KMS-11 (cell line): ENCODE results near the gene CKAP5.
"Not testable (repeated sequence)": the region's sequence is repeated elsewhere in the genome, so short reads cannot be mapped to it uniquely, and the experiment has no call there.

ENCODE experiments used
- H2AFZ ChIP-seq: fragments of 200-600 bp; sonication (generic); 2 replicates; pipeline ENCODE4 v1.6.1; 2016; ENCODE audit warnings: antibody characterized with exemption, mixed run types, low read depth
- H3K27ac ChIP-seq: fragments of 200-600 bp; sonication (generic); 2 replicates; pipeline ENCODE4 v1.6.1; 2016; ENCODE audit warnings: mild to moderate bottlenecking, mixed run types
- H3K27me3 ChIP-seq: fragments of 200-600 bp; sonication (generic); 2 replicates; pipeline ENCODE4 v1.6.1; 2017; ENCODE audit warnings: mild to moderate bottlenecking, low read depth, mixed run types, moderate library complexity; ENCODE audit not compliant: insufficient read depth
- H3K36me3 ChIP-seq: fragments of 200-600 bp; sonication (generic); 2 replicates; pipeline ENCODE4 v1.6.1; 2017; ENCODE audit warnings: mild to moderate bottlenecking, mixed run types; ENCODE audit not compliant: insufficient read depth
- H3K4me1 ChIP-seq: fragments of 200-600 bp; sonication (generic); 2 replicates; pipeline ENCODE4 v1.6.1; 2016; ENCODE audit warnings: mild to moderate bottlenecking, low read depth, mixed run types; ENCODE audit not compliant: poor library complexity, severe bottlenecking
- H3K4me2 ChIP-seq: fragments of 200-600 bp; sonication (generic); 2 replicates; pipeline ENCODE4 v1.7.0; 2016; ENCODE audit warnings: mild to moderate bottlenecking, mixed run types
- H3K4me3 ChIP-seq: fragments of 200-600 bp; sonication (generic); IDR thresholded peaks from 2 replicates; pipeline ENCODE4 v1.6.1; 2017; ENCODE audit warnings: low read depth, low read length, mixed read lengths; ENCODE audit not compliant: insufficient read depth
- H3K79me2 ChIP-seq: fragments of 200-600 bp; sonication (generic); 2 replicates; pipeline ENCODE4 v1.6.1; 2016; ENCODE audit warnings: low read depth, mixed run types; ENCODE audit not compliant: insufficient read depth
- H3K9ac ChIP-seq: fragments of 200-600 bp; sonication (generic); 2 replicates; pipeline ENCODE4 v1.6.1; 2016; ENCODE audit warnings: mild to moderate bottlenecking, mixed run types
- H4K20me1 ChIP-seq: fragments of 200-600 bp; sonication (generic); 2 replicates; pipeline ENCODE4 v1.6.1; 2016; ENCODE audit warnings: mild to moderate bottlenecking, mixed run types; ENCODE audit not compliant: insufficient read depth
- CTCF ChIP-seq: fragments of 200-600 bp; sonication (generic); conservative IDR thresholded peaks from 2 replicates; pipeline ENCODE4 v1.6.1; 2017; ENCODE audit warnings: low read depth, mild to moderate bottlenecking, antibody characterized with exemption, low read length, moderate library complexity, mixed read lengths

The CKAP5 gene

GRCh38 chr11:46808799-46809431 lies 37.2 kb downstream of the CKAP5 start:
- peaks cover 7% of the 10 kb centered on the region for H3K4me1 ChIP-seq
- no peaks in the 10 kb centered on the region for H3K27me3 ChIP-seq
- no peak overlapping the region for H3K4me3 ChIP-seq
- no peak overlapping the region for H3K27ac ChIP-seq
- H4K20me1 ChIP-seq: no peaks in the 10 kb centered on the region
- no peak overlapping the region for H3K4me2 ChIP-seq
- H2AFZ ChIP-seq: no peak overlapping the region
- H3K79me2 ChIP-seq: peaks cover 3% of the 10 kb centered on the region; the same call in 1 of the 2 replicates
- peak; percentile 48 for TF ChIP-seq CTCF
- H3K36me3 ChIP-seq: peaks cover 4% of the 10 kb centered on the region; the same call in 1 of the 2 replicates
- H3K9ac ChIP-seq: no peak overlapping the region

GRCh38 chr11:46801694-46802470 lies 44.2 kb downstream of the CKAP5 start:
- Histone ChIP-seq H3K4me2 (no peak overlapping the region), H3K27me3 (no peaks in the 10 kb centered on the region), H2AFZ (no peak overlapping the region), H3K9ac (no peak overlapping the region), H3K79me2 (no peaks in the 10 kb centered on the region), H3K4me1 (no peaks in the 10 kb centered on the region), H3K27ac (no peak overlapping the region), H4K20me1 (no peaks in the 10 kb centered on the region), H3K4me3 (no peak overlapping the region), H3K36me3 (peaks cover 2% of the 10 kb centered on the region; the same call in 1 of the 2 replicates)
- no peak for TF ChIP-seq CTCF

GRCh38 chr11:46800177-46800576 lies 45.9 kb downstream of the CKAP5 start:
- no peak for TF ChIP-seq CTCF
- Histone ChIP-seq H3K4me1 (no peaks in the 10 kb centered on the region), H3K4me3 (no peak overlapping the region), H3K79me2 (no peaks in the 10 kb centered on the region), H2AFZ (no peak overlapping the region), H3K9ac (no peak overlapping the region), H3K4me2 (no peak overlapping the region), H3K27ac (no peak overlapping the region), H3K36me3 (no peaks in the 10 kb centered on the region), H4K20me1 (no peaks in the 10 kb centered on the region), H3K27me3 (no peaks in the 10 kb centered on the region)

GRCh38 chr11:46799725-46800124 lies 46.4 kb downstream of the CKAP5 start:
- not testable (repeated sequence) for H2AFZ ChIP-seq, H3K9ac ChIP-seq, H3K4me2 ChIP-seq, H3K36me3 ChIP-seq, H3K27me3 ChIP-seq, H3K79me2 ChIP-seq, H3K27ac ChIP-seq, H4K20me1 ChIP-seq, H3K4me3 ChIP-seq, H3K4me1 ChIP-seq

GRCh38 chr11:46778416-46778815 lies 67.7 kb downstream of the CKAP5 start:
- Histone ChIP-seq H3K27ac (no peak overlapping the region), H3K4me2 (no peak overlapping the region), H3K27me3 (no peaks in the 10 kb centered on the region), H3K36me3 (peaks cover 21% of the 10 kb centered on the region; the same call in 1 of the 2 replicates), H3K9ac (no peak overlapping the region), H3K4me3 (no peak overlapping the region), H3K79me2 (no peaks in the 10 kb centered on the region), H2AFZ (no peak overlapping the region), H4K20me1 (no peaks in the 10 kb centered on the region), H3K4me1 (no peaks in the 10 kb centered on the region)
- TF ChIP-seq CTCF: no peak
